Measurements from ENCODE around the gene MAS1L.
"Not testable (repeated sequence)": the region's sequence is repeated elsewhere in the genome, so short reads cannot be mapped to it uniquely, and the experiment has no call there.

MAS1L gene

DNA sequence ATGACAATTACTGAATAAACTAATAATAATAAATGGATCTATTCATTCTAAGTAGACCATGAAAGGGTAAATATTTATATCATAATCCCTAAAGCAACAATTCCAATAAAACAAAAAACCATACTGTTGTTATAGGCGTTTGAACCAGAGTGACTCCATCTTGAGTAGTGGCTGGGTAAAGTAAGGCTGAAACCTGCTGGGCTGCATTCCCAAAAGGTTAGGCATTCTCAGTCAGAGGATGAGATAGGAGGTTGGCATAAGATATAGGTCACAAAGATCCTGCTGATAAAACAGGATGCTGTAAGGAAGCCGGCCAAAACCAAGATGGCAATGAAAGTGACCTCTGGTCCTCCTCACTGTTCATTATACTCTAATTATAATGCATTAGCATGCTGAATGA, 22.5 kb downstream of the MAS1L start:
- TF ChIP-seq, protein P1, sequence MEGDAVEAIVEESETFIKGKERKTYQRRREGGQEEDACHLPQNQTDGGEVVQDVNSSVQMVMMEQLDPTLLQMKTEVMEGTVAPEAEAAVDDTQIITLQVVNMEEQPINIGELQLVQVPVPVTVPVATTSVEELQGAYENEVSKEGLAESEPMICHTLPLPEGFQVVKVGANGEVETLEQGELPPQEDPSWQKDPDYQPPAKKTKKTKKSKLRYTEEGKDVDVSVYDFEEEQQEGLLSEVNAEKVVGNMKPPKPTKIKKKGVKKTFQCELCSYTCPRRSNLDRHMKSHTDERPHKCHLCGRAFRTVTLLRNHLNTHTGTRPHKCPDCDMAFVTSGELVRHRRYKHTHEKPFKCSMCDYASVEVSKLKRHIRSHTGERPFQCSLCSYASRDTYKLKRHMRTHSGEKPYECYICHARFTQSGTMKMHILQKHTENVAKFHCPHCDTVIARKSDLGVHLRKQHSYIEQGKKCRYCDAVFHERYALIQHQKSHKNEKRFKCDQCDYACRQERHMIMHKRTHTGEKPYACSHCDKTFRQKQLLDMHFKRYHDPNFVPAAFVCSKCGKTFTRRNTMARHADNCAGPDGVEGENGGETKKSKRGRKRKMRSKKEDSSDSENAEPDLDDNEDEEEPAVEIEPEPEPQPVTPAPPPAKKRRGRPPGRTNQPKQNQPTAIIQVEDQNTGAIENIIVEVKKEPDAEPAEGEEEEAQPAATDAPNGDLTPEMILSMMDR (IDR thresholded peaks at IDR 0.05): no peak
- TF ChIP-seq ZFX (IDR thresholded peaks at IDR 0.05; ENCODE audit: borderline replicate concordance): no peak
- H3K27ac ChIP-seq: no peak overlapping the region

DNA sequence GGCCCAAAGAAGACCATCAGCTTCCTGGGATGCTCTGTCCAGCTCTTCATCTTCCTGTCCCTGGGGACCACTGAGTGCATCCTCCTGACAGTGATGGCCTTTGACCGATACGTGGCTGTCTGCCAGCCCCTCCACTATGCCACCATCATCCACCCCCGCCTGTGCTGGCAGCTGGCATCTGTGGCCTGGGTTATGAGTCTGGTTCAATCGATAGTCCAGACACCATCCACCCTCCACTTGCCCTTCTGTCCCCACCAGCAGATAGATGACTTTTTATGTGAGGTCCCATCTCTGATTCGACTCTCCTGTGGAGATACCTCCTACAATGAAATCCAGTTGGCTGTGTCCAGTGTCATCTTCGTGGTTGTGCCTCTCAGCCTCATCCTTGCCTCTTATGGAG, 25.7 kb downstream of the MAS1L start:
- TF ChIP-seq, protein P1 (IDR thresholded peaks at IDR 0.05): no peak
- no peak for TF ChIP-seq ZFX (IDR thresholded peaks at IDR 0.05; ENCODE audit: borderline replicate concordance)
- H3K27ac ChIP-seq: no peak overlapping the region

DNA sequence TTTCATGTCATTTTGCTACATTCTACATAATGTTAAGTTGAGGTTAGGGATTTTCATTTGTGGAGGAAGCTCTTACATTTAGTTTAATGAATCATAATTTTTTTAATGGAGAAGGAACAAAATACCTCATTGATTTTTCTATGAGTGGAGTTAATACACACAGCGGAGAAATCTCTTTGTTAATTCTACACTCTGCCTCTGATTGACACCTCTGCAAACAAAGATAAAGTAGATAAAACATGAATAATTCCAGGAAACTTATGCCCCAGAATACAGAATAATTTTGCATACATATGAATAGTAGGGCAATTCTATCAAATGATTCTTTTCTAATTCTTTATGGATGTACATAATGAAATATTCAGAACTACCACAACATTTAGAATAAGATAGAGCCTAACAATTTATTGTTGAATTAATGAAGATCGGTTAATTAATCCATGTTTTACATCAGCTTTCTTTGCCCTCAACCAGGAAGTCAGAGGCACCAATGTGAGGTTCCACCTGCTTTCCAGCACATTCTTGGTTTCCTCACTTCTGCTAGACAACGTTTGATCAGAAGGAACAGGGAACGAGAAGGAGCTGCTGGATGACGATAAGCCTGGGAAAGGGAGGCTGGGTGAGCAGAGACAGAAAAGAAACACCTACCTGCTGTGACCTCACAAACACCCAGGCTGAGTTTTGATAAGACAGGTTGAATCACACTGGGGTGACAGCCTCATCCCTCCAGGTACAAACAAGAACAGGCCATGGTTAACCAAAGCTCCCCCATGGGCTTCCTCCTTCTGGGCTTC, 26.5 kb downstream of the MAS1L start:
- no peak overlapping the region for H3K27ac ChIP-seq
- TF ChIP-seq, protein P1 (IDR thresholded peaks at IDR 0.05): no peak
- TF ChIP-seq ZFX (IDR thresholded peaks at IDR 0.05; ENCODE audit: borderline replicate concordance): no peak

DNA sequence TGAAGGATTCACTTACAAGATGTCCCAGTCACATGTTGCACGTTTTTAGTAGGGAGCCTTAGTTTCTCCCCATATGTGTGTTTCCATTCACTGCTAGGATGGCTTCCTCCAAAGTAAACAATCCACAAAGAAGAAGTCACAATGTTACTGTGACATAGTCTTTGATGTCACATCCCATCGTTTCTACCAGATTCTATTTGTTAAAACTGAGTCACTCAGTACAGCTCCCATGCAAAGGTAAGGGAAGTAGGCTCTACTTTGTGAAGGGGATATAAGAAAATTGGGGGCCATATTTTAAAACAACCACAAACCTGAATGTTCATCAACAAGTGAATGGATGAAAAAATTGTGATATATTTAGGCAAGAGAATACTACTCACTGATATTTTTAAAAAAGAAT, 30.8 kb downstream of the MAS1L start, which contains the start of the genes OR11A1 and OR2H1:
OR11A1 (minus strand) TSS at position 101 of the 400 bp plus-strand sequence. CDS start 29,430 bp downstream, outside the sequence.
OR2H1 (plus strand) TSS at position 185 of the 400 bp plus-strand sequence. CDS start 4,615 bp downstream, outside the sequence.
- H3K27ac ChIP-seq: no peak within 1 kb of the TSS
- TF ChIP-seq ZFX (IDR thresholded peaks at IDR 0.05; ENCODE audit: borderline replicate concordance): no peak
- TF ChIP-seq, protein P1 (IDR thresholded peaks at IDR 0.05): no peak

DNA sequence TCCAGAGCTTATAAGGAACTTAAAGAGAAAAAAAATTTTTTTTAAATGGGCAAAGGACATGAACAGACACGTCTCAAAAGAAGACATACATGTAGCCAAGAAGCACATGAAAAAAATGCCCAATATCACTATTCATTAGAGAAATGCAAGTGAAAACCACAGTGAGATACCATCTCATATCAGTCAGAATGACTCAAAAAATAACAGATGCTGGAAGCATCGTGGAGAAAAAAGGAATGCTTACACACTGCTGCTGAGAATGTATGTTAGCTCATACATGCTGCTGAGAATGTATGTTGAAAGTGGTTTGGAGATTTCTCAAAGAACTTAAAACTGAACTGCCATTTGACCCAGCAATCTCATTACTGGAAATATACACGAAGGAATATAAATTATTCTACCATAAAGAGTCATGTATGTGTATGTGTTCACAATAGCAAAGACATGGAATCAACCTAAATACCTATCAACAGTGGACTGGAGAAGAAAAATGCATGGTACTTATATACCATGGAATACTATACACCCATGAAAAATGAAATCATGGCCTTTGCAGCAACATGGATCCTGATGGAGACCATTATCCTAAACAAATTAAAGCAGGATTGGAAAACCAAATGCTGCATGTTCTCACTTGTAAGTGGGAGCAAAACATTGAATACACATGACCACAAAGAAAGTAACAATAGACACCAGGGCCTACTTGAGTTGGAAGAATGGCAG, 36.1 kb downstream of the MAS1L start:
- H3K27ac ChIP-seq: no peak overlapping the region
- no peak for TF ChIP-seq ZFX (IDR thresholded peaks at IDR 0.05; ENCODE audit: borderline replicate concordance)
- TF ChIP-seq, protein P1 (IDR thresholded peaks at IDR 0.05): no peak

DNA sequence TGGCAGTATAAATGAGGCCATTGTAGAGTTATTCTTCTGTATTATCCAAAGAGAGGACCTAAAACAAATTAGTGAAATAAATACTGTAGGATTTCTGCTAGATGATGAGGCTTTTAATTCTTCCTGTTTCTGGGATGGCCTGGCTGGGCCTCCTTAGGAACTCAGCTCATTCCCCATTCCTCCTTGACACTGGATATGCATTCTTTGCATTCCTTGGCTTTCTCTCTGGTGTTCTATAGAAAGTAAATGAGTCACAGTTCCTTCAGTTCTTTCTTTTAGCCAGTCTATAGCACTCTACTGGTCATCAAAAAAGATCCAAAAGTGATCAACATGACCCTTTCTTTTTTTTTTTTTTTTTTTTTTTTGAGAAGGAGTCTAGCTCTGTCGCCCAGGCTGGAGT, 40.1 kb downstream of the MAS1L start:
- H3K27ac ChIP-seq: no peak overlapping the region
- TF ChIP-seq, protein P1 (IDR thresholded peaks at IDR 0.05): no peak
- TF ChIP-seq ZFX (IDR thresholded peaks at IDR 0.05; ENCODE audit: borderline replicate concordance): no peak

DNA sequence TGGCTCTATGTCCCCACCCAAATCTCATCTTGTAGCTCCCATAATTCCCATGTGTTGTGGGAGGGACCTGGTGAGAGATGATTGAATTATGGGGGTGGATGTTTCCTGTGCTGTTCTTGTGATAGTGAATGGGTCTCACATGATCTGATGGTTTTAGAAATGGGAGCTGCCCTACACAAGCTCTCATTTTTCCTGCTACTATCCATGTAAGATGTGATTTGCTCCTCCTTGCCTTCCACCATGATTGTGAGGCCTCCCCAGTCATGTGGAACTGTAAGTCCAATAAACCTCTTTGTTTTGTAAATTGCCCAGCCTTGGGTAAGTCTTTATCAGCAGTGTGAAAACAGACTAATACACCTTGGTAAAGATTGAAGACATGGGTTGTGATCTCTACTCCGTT, 43.7 kb downstream of the MAS1L start:
- not testable (repeated sequence) for H3K27ac ChIP-seq
